GM19438 (cell line): ENCODE results near the gene TMEM38A.
"Not testable (repeated sequence)": the region's sequence is repeated elsewhere in the genome, so short reads cannot be mapped to it uniquely, and the experiment has no call there.

Experiments used
- ATAC-seq: cut with Tn5 transposase; IDR thresholded peaks from one replicate; pipeline ENCODE4 v1.9.1; 2021; ENCODE audit warnings: low read depth; ENCODE audit not compliant: unreplicated experiment

Gene TMEM38A

GRCh38 chr19:16673839-16674238, 12.9 kb downstream of the TMEM38A start:
- not testable (repeated sequence) for ATAC-seq

GRCh38 chr19:16676101-16676798, 15.3 kb downstream of the TMEM38A start:
- ATAC-seq, result no peak

GRCh38 chr19:16677055-16677454, 16.1 kb downstream of the TMEM38A start:
- ATAC-seq, result no peak

DNA sequence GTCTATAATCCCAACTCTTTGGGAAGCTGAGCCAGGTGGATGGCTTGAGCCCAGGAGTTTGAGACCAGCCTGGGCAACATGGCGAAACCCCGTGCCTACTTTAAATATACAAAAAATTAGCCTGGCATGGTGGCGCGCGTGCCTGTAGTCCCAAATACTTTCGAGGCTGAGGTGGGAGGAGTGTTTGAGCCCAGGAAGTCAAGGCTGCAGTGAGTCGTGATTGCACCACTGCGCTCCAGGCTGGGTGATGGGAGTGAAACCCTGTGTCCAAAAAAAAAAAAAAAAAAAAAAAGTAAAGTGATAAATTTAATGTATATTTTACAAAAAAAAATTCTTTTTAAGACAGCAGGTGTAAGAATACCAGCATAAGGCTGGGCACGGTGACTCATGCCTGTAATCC, 17.6 kb downstream of the TMEM38A start:
- no peak for ATAC-seq

GRCh38 chr19:16679811-16680210, 18.9 kb downstream of the TMEM38A start:
- no peak for ATAC-seq

GRCh38 chr19:16682539-16682938, 21.6 kb downstream of the TMEM38A start:
- ATAC-seq, result no peak

- no peak for ATAC-seq
Observed at GRCh38 chr19:16684216-16684615, 23.3 kb downstream of the TMEM38A start.

GRCh38 chr19:16688084-16688483, 27.1 kb downstream of the TMEM38A start:
- ATAC-seq, result no peak

GRCh38 chr19:16698914-16699313, 38.0 kb downstream of the TMEM38A start:
- ATAC-seq, result no peak

GRCh38 chr19:16702123-16702522, 41.2 kb downstream of the TMEM38A start:
- ATAC-seq, result no peak

- no peak for ATAC-seq
Observed at GRCh38 chr19:16703677-16704076, 42.7 kb downstream of the TMEM38A start.

DNA sequence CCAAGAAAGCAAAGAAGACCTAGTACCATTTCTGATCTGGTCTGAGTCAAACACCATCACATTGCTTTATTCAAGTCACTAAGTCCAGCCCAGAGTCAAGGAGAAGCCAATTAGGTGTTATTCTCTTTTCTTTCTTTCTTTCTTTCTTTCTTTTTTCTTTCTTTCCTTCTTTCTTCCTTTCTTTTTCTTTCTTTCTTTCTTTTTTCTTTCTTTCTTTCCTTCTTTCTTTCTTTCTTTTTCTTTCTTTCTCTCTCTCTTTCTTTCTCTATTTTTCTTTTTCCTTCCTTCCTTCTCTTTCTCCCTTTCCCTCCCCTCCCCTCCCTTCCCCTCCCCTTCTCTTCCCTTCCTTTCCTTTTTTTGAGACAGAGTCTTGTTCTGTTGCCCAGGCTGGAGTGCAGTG, 49.9 kb downstream of the TMEM38A start:
- not testable (repeated sequence) for ATAC-seq

GRCh38 chr19:16712295-16712694, 51.4 kb downstream of the TMEM38A start:
- ATAC-seq, result not testable (repeated sequence)

DNA sequence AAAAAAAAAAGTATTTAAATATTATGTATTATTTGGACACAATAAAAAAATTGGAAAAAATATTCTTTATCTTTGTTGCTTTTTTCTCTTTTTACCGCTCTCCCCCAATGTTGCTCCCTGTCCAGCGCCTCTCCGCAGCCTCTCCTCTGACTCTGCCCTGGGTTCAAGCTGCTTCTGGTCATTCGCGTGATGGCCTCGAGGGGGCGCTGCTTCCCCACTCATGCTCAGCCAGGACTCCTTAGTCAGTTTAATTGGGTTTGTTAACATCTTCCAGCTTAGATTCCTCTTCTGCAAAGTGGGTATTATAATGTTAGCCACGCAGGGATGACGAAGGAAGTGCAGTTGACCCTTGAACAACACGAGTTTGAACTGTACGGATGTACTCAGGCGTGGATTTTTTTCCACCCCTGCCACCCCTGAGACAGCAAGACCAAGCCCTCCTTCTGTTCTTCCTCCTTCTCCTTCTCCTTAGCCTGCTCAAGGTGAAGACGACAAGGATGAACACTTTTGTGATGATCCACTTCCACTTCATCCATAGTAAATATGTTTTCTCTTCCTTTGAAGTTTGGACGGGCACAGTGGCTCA, 53.9 kb downstream of the TMEM38A start:
- ATAC-seq, result no peak

DNA sequence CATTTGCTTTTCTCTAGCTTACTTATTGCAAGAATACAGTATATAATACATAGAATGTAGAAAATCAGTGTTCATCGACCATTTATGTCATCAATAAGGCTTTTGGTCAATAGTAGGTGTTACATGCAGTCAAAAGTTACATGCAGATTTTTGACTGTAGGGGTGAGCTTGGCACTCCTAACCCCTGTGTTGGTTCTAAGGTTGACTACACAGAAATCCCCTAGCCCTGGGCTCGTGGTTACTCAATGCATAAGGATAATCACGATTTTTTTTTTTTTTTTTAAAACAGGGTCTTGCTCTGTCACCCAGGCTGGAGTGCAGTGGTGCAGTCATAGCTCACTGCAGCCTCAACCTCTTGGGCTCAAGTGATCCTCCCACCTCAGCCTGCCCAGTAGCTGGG, 54.7 kb downstream of the TMEM38A start:
- ATAC-seq, result no peak

- ATAC-seq, result no peak
Observed at GRCh38 chr19:16721051-16721450, 60.1 kb downstream of the TMEM38A start.

GRCh38 chr19:16722591-16722990, 61.7 kb downstream of the TMEM38A start:
- no peak for ATAC-seq

DNA sequence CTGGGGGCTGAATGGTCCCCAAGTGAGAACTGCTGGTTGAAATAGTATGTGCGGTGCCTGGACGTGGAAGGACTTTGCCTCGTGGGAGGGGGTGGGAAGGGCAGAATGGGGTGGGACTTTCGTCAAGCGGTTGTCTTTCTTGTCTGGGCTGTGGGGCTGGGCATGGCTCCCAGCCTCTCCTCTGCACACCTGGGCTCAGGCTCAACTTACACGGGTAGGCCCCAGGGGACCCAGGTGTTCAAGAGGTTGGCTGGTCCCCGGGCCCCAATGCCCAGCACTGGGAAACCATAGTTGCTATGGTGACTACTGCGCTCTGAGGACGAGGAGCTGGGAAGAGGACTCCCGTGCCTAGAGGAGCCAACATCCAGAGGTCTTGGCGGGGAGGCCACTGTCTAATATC, 66.0 kb downstream of the TMEM38A start:
- ATAC-seq, result no peak

DNA sequence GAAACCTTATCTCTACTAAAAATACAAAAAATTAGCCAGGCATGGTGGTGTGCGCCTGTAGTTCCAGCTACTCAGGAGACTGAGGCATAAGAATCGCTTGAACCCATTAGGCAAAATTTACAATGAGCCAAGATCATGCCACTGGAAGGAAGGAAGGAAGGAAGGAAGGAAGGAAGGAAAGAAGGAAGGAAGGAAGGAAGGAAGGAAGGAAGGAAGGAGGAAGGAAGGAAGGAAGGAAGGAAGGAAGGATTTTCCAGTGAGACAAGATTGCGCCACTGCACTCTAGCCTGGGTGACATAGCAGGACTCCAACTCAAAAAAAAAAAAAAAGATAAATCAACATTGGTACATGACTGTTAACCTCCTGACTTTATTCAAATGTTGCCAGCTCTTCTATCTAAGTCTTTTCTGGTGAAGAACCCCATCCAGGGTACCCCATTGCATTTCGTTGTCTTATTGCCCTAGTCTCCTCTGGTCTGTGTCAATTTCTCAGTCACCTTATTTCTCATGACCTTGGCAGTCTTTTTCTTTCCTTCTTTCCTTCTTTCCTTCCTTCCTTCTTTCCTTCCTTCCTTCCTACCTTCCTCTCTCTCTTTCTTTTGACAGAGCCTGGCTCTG, 74.8 kb downstream of the TMEM38A start:
- ATAC-seq, result not testable (repeated sequence)

DNA sequence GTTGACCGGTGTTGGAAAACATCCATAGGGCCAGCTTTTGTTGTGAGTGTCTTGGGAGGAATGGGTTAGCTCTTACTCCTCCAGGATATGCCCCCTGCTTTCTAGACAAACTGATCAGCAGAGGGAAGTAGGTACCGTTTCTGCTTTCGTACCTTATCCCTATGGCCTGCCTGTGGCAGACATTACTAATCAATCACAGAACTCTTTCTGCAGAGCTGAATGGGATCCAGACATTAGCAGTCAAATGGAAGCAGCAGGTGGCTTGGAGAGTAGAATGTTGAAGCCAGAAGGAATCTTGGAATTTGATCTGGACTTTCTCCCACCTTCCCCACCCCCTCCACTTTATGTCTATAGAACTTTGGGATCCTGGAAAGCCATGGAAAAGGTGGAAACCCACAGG, 75.8 kb downstream of the TMEM38A start:
- ATAC-seq, result no peak

DNA sequence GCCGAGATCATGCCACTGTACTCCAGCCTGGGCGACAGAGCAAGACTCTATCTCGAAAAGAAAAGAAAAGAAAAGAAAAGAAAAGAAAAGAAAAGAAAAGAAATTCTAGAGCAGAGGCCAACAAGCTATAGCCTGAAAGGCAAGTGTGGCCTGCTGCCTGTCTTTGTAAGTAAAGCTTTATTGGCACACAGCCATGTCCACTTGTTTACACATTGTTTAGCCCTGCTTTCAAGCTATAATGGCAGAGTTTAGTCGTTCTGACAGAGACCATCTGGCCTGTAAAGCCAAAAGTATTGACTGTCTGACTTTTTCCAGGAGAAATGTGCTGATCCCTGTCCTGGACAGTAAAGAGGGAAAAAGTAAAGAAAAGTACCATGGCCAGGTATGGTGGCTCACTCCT, 77.0 kb downstream of the TMEM38A start:
- no peak for ATAC-seq

DNA sequence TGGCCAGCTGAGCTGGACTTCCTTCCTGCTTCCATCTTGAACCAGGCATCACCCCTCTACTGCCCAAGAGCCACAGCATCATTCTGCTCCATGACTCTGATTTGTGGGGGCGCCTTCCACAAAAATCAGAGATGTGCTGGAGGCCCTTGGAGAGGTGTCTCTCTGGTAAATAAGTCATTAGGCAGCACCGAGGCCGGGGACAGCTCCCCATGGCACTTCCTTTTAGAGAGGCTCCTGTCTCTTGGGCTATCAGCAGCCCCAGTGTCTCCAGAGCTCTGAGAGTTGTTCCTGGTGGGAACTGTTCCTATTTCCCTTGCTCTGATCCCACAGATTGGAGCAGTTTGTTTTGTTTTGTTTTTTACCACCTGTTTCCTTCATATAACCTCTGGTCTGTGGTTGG, 78.6 kb downstream of the TMEM38A start:
- no peak for ATAC-seq
